Measurements from ENCODE around the gene ADGRF5. TPM values are rescaled to one million over a fixed set of nuclear protein-coding genes. Genes with fewer than 3 reads are reported as not detected.

Gene ADGRF5
- total RNA-seq, 2 experiments from 2014 or later = not detected

GRCh38 chr6:46894433-46894832, 27.3 kb downstream of the ADGRF5 start:
- no peak for ATAC-seq (ENCODE audit: poor library complexity)
- ChIA-PET POLR2A (no interaction called here), CTCF (no interaction called here)
- peaks cover 6% of the 10 kb centered on the region for H3K27me3 Mint-ChIP-seq
- TF ChIP-seq, protein P1, sequence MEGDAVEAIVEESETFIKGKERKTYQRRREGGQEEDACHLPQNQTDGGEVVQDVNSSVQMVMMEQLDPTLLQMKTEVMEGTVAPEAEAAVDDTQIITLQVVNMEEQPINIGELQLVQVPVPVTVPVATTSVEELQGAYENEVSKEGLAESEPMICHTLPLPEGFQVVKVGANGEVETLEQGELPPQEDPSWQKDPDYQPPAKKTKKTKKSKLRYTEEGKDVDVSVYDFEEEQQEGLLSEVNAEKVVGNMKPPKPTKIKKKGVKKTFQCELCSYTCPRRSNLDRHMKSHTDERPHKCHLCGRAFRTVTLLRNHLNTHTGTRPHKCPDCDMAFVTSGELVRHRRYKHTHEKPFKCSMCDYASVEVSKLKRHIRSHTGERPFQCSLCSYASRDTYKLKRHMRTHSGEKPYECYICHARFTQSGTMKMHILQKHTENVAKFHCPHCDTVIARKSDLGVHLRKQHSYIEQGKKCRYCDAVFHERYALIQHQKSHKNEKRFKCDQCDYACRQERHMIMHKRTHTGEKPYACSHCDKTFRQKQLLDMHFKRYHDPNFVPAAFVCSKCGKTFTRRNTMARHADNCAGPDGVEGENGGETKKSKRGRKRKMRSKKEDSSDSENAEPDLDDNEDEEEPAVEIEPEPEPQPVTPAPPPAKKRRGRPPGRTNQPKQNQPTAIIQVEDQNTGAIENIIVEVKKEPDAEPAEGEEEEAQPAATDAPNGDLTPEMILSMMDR (IDR thresholded peaks at IDR 0.05) = no peak
- intact Hi-C loops (cut with DNase I, micrococcal nuclease) = no loop called here
- no peak overlapping the region for H3K27ac ChIP-seq (ENCODE audit: low read depth in 1 of 2, low read length in 2 of 2)
- no peak overlapping the region for H3K4me3 Mint-ChIP-seq
- no peak for DNase-seq
- H3K4me1 ChIP-seq (ENCODE audit: insufficient read depth, low read length) = no peaks in the 10 kb centered on the region
- peaks cover 0 to 5% of the 10 kb centered on the region in 2 experiments for H3K9me3 ChIP-seq (ENCODE audit: control insufficient read depth in 1 of 2, insufficient read depth in 1 of 2, low read length in 2 of 2)
- H3K27me3 ChIP-seq (ENCODE audit: control insufficient read depth in 1 of 2, insufficient read depth in 2 of 2, low read length in 2 of 2) = peaks cover 0 to 2% of the 10 kb centered on the region in 2 experiments
- no peaks in the 10 kb centered on the region for H3K9me3 Mint-ChIP-seq
- H3K4me1 Mint-ChIP-seq (ENCODE audit: low read depth) = no peaks in the 10 kb centered on the region
- no peak overlapping the region for H3K4me3 ChIP-seq (ENCODE audit: low read length)
- no peaks in the 10 kb centered on the region for H3K36me3 Mint-ChIP-seq (ENCODE audit: low read depth)
- H3K36me3 ChIP-seq (ENCODE audit: insufficient read depth, low read length) = no peaks in the 10 kb centered on the region
- no peak overlapping the region for H3K27ac Mint-ChIP-seq

DNA sequence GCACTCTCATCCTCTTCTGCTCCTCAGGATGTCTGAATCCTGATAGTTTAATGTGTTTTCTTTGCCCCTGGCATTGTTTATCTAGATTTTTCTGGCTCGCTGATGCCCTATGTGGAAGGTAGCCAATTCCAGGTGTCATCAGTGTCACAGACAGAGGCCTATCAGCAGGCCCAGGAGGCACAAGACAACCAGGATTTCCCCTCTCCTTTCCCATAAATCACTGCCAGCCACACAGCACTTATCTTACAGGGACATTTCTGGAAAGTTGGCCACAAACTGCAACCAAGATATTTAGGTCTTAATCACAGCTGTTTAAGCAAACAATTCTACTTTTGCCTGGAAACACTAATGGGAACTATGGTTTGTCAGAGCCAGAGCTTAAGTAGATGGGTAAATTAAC, 28.1 kb downstream of the ADGRF5 start:
- no peak overlapping the region for H3K27ac Mint-ChIP-seq
- Histone ChIP-seq H3K4me3 (ENCODE audit: low read length) (no peak overlapping the region), H3K36me3 (ENCODE audit: insufficient read depth, low read length) (no peaks in the 10 kb centered on the region), H3K4me1 (ENCODE audit: insufficient read depth, low read length) (no peaks in the 10 kb centered on the region), H3K9me3 (ENCODE audit: control insufficient read depth in 1 of 2, insufficient read depth in 1 of 2, low read length in 2 of 2) (peaks cover 0 to 5% of the 10 kb centered on the region in 2 experiments), H3K27ac (ENCODE audit: low read depth in 1 of 2, low read length in 2 of 2) (no peak overlapping the region), H3K27me3 (ENCODE audit: control insufficient read depth in 1 of 2, insufficient read depth in 2 of 2, low read length in 2 of 2) (peaks cover 0 to 2% of the 10 kb centered on the region in 2 experiments)
- no peak overlapping the region for H3K4me3 Mint-ChIP-seq
- CTCF ChIA-PET = no interaction called here
- ATAC-seq (ENCODE audit: poor library complexity) = no peak
- DNase-seq = no peak
- H3K4me1 Mint-ChIP-seq (ENCODE audit: low read depth) = no peaks in the 10 kb centered on the region
- peaks cover under 1% of the 10 kb centered on the region for H3K27me3 Mint-ChIP-seq
- H3K36me3 Mint-ChIP-seq (ENCODE audit: low read depth) = no peaks in the 10 kb centered on the region
- intact Hi-C loops (cut with DNase I, micrococcal nuclease) = no loop called here
- TF ChIP-seq, protein P1 (IDR thresholded peaks at IDR 0.05) = no peak
- no peaks in the 10 kb centered on the region for H3K9me3 Mint-ChIP-seq
- POLR2A ChIA-PET = no interaction called here

- CTCF ChIA-PET = no interaction called here
- Histone ChIP-seq H3K27me3 (ENCODE audit: control insufficient read depth in 1 of 2, insufficient read depth in 2 of 2, low read length in 2 of 2) (peaks cover 0 to 2% of the 10 kb centered on the region in 2 experiments), H3K9me3 (ENCODE audit: control insufficient read depth in 1 of 2, insufficient read depth in 1 of 2, low read length in 2 of 2) (no peaks in the 10 kb centered on the region), H3K36me3 (ENCODE audit: insufficient read depth, low read length) (no peaks in the 10 kb centered on the region), H3K4me3 (ENCODE audit: low read length) (no peak overlapping the region), H3K4me1 (ENCODE audit: insufficient read depth, low read length) (no peaks in the 10 kb centered on the region), H3K27ac (ENCODE audit: low read depth in 1 of 2, low read length in 2 of 2) (no peak overlapping the region)
- Mint-ChIP-seq H3K27me3 (no peaks in the 10 kb centered on the region), H3K27ac (no peak overlapping the region), H3K9me3 (no peaks in the 10 kb centered on the region), H3K4me3 (no peak overlapping the region), H3K36me3 (ENCODE audit: low read depth) (no peaks in the 10 kb centered on the region), H3K4me1 (ENCODE audit: low read depth) (no peaks in the 10 kb centered on the region)
- POLR2A ChIA-PET = no interaction called here
- ATAC-seq (ENCODE audit: poor library complexity) (no peak), DNase-seq (no peak)
- intact Hi-C loops (cut with DNase I, micrococcal nuclease) = no loop called here
- TF ChIP-seq, protein P1 (IDR thresholded peaks at IDR 0.05) = no peak
These were observed 30.4 kb downstream of the ADGRF5 start for GRCh38 chr6:46891252-46891795.
